WERI-Rb-1 (cell line): ENCODE results near the gene LMBRD1.
"Not testable (repeated sequence)": the region's sequence is repeated elsewhere in the genome, so short reads cannot be mapped to it uniquely, and the experiment has no call there.

Experiments used
- DNase-seq: peaks from one replicate; pipeline ENCODE4 v3.0.0-alpha.2; 2020
- H3K27ac ChIP-seq: fragments of 250-450 bp; sonication (Bioruptor Pico); 2 replicates; pipeline ENCODE4 v1.5.1; 2020; ENCODE audit warnings: mild to moderate bottlenecking, moderate library complexity
- H3K27me3 ChIP-seq: fragments of 250-450 bp; sonication (Bioruptor Pico); 2 replicates; pipeline ENCODE4 v1.5.1; 2021; ENCODE audit warnings: mild to moderate bottlenecking, low read depth, moderate library complexity; ENCODE audit not compliant: insufficient read depth, severe bottlenecking
- H3K36me3 ChIP-seq: fragments of 250-450 bp; sonication (Bioruptor Pico); 2 replicates; pipeline ENCODE4 v1.5.1; 2020; ENCODE audit warnings: mild to moderate bottlenecking, moderate library complexity
- H3K4me3 ChIP-seq: 2 replicates; pipeline ENCODE4 v1.5.1; 2011; ENCODE audit warnings: low read depth, mild to moderate bottlenecking, control low read depth, low read length
- H3K9me3 ChIP-seq: fragments of 250-450 bp; sonication (Bioruptor Pico); 2 replicates; pipeline ENCODE4 v1.5.1; 2021; ENCODE audit warnings: mild to moderate bottlenecking, moderate library complexity; ENCODE audit not compliant: severe bottlenecking
- TF ChIP-seq, protein P1 (sequence below): IDR thresholded peaks from 2 replicates; pipeline ENCODE4 v1.5.1; 2011; ENCODE audit warnings: low read depth, mild to moderate bottlenecking, control low read depth, inconsistent platforms, low read length

The LMBRD1 gene

DNA sequence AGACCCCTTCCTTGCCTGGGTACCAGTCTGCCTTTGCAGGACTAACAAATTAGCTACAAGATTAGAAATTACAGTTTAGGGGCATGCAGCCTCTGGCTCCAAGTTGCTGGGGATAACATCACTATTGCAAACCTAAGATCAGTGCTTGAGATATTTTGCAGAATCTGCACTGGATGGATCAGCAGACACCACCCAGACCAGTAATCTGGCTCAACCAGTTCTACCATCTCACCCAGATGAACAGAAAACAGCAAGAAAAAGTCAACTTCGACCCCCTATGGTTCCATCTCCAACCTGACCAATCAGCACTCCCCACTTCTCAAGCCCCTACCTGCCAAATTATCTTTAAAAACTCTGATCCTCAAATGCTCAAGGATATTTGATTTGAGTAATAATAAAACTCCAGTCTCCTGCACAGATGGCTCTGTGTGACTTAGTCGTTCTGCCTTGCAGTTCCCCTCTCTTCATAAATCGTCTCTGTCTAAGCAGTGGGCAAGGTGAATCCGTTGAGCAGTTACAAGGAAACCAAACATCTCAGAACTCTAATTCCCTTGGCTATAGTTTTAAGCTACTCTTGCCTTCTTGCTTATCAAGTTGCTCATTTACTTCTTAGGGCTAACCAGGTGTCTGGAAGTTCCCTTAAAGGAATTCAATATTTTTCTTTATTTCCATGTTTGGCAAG, 16.1 kb upstream of the LMBRD1 start:
- Histone ChIP-seq H3K9me3 (no peaks in the 10 kb centered on the region), H3K27me3 (no peaks in the 10 kb centered on the region), H3K4me3 (no peak overlapping the region), H3K27ac (no peak overlapping the region), H3K36me3 (no peaks in the 10 kb centered on the region)
- no peak for DNase-seq
- TF ChIP-seq, protein P1, sequence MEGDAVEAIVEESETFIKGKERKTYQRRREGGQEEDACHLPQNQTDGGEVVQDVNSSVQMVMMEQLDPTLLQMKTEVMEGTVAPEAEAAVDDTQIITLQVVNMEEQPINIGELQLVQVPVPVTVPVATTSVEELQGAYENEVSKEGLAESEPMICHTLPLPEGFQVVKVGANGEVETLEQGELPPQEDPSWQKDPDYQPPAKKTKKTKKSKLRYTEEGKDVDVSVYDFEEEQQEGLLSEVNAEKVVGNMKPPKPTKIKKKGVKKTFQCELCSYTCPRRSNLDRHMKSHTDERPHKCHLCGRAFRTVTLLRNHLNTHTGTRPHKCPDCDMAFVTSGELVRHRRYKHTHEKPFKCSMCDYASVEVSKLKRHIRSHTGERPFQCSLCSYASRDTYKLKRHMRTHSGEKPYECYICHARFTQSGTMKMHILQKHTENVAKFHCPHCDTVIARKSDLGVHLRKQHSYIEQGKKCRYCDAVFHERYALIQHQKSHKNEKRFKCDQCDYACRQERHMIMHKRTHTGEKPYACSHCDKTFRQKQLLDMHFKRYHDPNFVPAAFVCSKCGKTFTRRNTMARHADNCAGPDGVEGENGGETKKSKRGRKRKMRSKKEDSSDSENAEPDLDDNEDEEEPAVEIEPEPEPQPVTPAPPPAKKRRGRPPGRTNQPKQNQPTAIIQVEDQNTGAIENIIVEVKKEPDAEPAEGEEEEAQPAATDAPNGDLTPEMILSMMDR, result no peak

DNA sequence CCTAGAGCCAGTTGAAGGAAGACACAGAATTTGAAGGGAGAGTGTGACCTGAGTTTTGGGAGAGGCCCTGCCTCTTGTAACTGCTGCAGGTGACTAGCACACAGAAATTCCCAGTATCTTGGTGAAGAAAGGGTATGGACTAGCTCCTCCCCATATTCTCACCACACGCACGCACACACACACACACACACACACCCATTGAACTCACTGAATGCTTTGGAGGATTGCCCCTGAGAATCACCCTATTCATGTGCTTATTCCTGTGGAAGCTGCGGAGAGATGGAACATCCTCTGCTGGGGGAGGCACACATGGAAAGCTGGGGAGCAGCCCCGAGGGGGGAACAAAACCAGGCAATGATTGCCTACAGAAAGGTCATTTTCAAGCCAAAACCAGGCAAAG, 6.2 kb upstream of the LMBRD1 start:
- no peaks in the 10 kb centered on the region for H3K9me3 ChIP-seq
- DNase-seq, result no peak
- no peaks in the 10 kb centered on the region for H3K27me3 ChIP-seq
- H3K27ac ChIP-seq, result no peak overlapping the region
- TF ChIP-seq, protein P1, result no peak
- H3K4me3 ChIP-seq, result no peak overlapping the region
- no peaks in the 10 kb centered on the region for H3K36me3 ChIP-seq

DNA sequence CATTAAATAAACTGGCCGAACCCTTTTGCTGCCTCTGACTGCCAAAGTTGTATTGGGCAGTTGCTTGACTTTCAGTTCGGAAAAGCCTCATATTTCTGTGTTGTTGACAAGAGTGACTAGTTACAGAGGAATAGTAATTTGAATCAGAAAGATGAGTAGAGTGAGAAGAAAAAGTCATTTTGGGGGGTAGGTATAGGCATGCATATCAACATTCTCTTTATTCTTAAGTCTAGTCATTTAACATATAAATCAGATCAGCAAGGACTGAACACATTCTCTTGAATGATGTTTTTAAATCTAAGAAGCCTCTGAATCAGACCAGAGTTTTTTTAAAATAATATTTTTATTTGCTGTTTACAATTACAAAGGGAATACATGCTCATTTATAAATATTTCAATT, 4.9 kb upstream of the LMBRD1 start:
- Histone ChIP-seq H3K27me3 (no peaks in the 10 kb centered on the region), H3K36me3 (no peaks in the 10 kb centered on the region), H3K9me3 (no peaks in the 10 kb centered on the region), H3K27ac (no peak overlapping the region), H3K4me3 (no peak overlapping the region)
- TF ChIP-seq, protein P1, result no peak
- no peak for DNase-seq

DNA sequence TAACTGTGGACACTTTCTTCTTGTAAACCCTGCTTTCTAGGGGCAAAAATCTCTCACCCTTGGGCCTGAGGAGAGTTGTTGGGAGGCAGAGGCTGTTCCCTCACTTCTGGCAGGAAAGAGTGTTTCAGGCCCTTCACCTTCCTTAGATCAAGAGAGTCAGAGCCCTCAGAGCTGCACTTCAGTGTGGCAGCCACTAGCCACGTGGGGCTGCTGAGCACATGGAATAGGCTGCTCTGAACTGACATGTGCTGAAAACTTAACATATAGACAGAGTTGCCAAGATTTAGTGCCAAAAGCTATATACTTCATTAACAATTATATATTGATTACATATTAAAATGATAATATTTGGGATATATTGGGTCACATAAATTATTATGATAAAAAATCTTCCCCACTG, 4.4 kb upstream of the LMBRD1 start:
- Histone ChIP-seq H3K9me3 (no peaks in the 10 kb centered on the region), H3K27ac (no peak overlapping the region), H3K27me3 (no peaks in the 10 kb centered on the region), H3K36me3 (no peaks in the 10 kb centered on the region), H3K4me3 (no peak overlapping the region)
- DNase-seq, result no peak
- TF ChIP-seq, protein P1, result no peak

DNA sequence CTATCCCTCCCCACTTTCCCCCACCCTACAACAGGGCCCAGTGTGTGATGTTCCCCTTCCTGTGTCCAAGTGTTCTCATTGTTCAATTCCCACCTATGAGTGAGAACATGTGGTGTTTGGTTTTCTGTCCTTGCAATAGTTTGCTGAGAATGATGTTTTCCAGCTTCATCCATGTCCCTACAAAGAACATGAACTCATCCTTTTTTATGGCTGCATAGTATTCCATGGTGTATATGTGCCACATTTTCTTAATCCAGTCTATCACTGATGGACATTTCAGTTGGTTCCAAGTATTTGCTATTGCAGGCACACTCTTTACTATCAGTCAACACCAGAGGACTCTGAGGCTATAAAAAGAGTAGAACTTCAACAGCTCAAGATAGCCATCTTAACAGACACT, 2.0 kb upstream of the LMBRD1 start:
- H3K36me3 ChIP-seq, H3K9me3 ChIP-seq, H3K4me3 ChIP-seq, H3K27me3 ChIP-seq, DNase-seq, H3K27ac ChIP-seq: not testable (repeated sequence)

DNA sequence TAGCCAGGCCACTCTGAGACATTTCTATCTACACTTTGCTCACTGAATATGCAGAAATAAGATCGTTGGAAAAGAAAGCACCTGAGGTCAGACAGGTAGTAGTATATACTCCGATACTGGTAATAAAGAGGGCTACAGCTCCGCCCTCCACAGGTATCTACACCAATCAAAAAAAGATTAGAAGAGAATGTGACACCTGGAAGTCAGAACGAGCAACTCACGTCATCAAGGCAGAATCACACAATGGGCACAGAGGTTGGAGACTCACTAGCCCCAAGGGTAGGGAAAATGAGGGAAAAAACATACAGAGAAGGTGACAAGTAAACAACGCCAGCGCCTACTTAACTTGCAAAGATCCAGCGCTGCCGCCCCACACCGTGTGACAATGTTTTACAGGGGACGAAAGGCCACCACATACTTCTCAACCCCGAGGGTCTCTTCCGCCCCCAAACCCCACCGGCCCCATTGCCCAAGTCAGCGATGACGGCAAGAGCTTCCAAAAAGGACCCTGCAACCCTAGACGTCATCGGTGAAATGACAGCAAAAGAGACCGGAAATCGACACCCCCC, 653 bp downstream of the LMBRD1 start:
- no peaks in the 10 kb centered on the region for H3K36me3 ChIP-seq
- no peak for DNase-seq
- H3K27me3 ChIP-seq, result no peaks in the 10 kb centered on the region
- TF ChIP-seq, protein P1, result no peak
- peak overlapping the region; percentile 78 for H3K4me3 ChIP-seq
- H3K9me3 ChIP-seq, result no peaks in the 10 kb centered on the region
- peak overlapping the region; percentile 72 for H3K27ac ChIP-seq
